GM23338 (cell line): ENCODE results near the gene SULT2B1. TPM values are rescaled to one million over a fixed set of nuclear protein-coding genes. Genes with fewer than 3 reads are reported as not detected.
A peak's percentile ranks its signal among the peaks of the same experiment; 100 is the strongest.

Experiments used
- ATAC-seq: fragments of 200-7000 bp; cut with Tn5 transposase; 3 replicates; pipeline ENCODE4 v1.9.1; 2020
- DNase-seq: peaks from one replicate; pipeline ENCODE4 v3.0.0-alpha.2; 2015; ENCODE audit warnings: low spot score
- H2AFZ ChIP-seq: fragments of 200-600 bp; sonication (generic); 2 replicates; pipeline ENCODE4 v1.8.0; 2016; ENCODE audit warnings: antibody characterized with exemption, mild to moderate bottlenecking, moderate library complexity
- H3F3A ChIP-seq: fragments of 200-600 bp; sonication (generic); replicated peaks from 2 replicates; pipeline ENCODE4 v1.8.0; 2017; ENCODE audit warnings: antibody characterized with exemption, mixed run types, low read depth
- H3K27ac ChIP-seq: fragments of 200-600 bp; sonication (generic); 2 replicates; pipeline ENCODE4 v1.6.1; 2016; ENCODE audit warnings: low read depth
- H3K27me3 ChIP-seq: fragments of 200-600 bp; sonication (generic); 2 replicates; pipeline ENCODE4 v1.8.0; 2016; ENCODE audit warnings: mild to moderate bottlenecking, mixed run types, moderate library complexity; ENCODE audit not compliant: insufficient read depth
- H3K36me3 ChIP-seq: fragments of 200-600 bp; sonication (generic); 2 replicates; pipeline ENCODE4 v1.8.0; 2016; ENCODE audit warnings: mild to moderate bottlenecking; ENCODE audit not compliant: insufficient read depth
- H3K4me1 ChIP-seq: fragments of 200-600 bp; sonication (generic); 2 replicates; pipeline ENCODE4 v1.8.0; 2016; ENCODE audit warnings: mild to moderate bottlenecking, moderate library complexity; ENCODE audit not compliant: insufficient read depth
- H3K4me2 ChIP-seq: fragments of 200-600 bp; sonication (generic); 2 replicates; pipeline ENCODE4 v1.7.1; 2017; ENCODE audit warnings: mixed run types
- H3K4me3 ChIP-seq: fragments of 200-600 bp; sonication (generic); 2 replicates; pipeline ENCODE4 v1.6.1; 2016; ENCODE audit warnings: mixed run types
- H3K79me2 ChIP-seq: fragments of 200-600 bp; sonication (generic); replicated peaks from 2 replicates; pipeline ENCODE4 v1.8.0; 2017; ENCODE audit warnings: mild to moderate bottlenecking; ENCODE audit not compliant: insufficient read depth
- H3K9me2 ChIP-seq: fragments of 200-600 bp; sonication (generic); 2 replicates; pipeline ENCODE4 v1.8.0; 2017; ENCODE audit not compliant: insufficient read depth
- H4K20me1 ChIP-seq: fragments of 200-600 bp; sonication (generic); replicated peaks from 2 replicates; pipeline ENCODE4 v1.8.0; 2017; ENCODE audit warnings: mild to moderate bottlenecking; ENCODE audit not compliant: insufficient read depth
- H3K27ac Mint-ChIP-seq: 2 replicates; pipeline ENCODE4 v1.8.0; 2020; ENCODE audit warnings: inconsistent platforms, mild to moderate bottlenecking, moderate library complexity, mixed read lengths
- H3K27me3 Mint-ChIP-seq: 3 replicates; pipeline ENCODE4 v1.8.0; 2022; ENCODE audit warnings: low read depth, mild to moderate bottlenecking, moderate library complexity, mixed read lengths, inconsistent platforms; ENCODE audit not compliant: insufficient read depth, poor library complexity
- H3K36me3 Mint-ChIP-seq: 3 replicates; pipeline ENCODE4 v1.8.0; 2021; ENCODE audit warnings: low read depth, mild to moderate bottlenecking, inconsistent platforms, moderate library complexity, mixed read lengths
- H3K4me1 Mint-ChIP-seq: 3 replicates; pipeline ENCODE4 v1.8.0; 2020; ENCODE audit warnings: mild to moderate bottlenecking, inconsistent platforms, mixed read lengths
- H3K4me3 Mint-ChIP-seq: 3 replicates; pipeline ENCODE4 v1.8.0; 2021; ENCODE audit warnings: moderate library complexity, mild to moderate bottlenecking, inconsistent platforms, mixed read lengths
- H3K9me3 Mint-ChIP-seq: 3 replicates; pipeline ENCODE4 v1.8.0; 2020; ENCODE audit warnings: moderate library complexity, mild to moderate bottlenecking, inconsistent platforms, mixed read lengths
- CREB1 ChIP-seq: fragments of 250-450 bp; sonication (Bioruptor Pico); IDR thresholded peaks from 2 replicates; pipeline ENCODE4 v1.5.0; 2020; ENCODE audit warnings: low read depth, mild to moderate bottlenecking, moderate library complexity
- EZH2 ChIP-seq: fragments of 200-600 bp; sonication (generic); IDR thresholded peaks from one replicate; pipeline ENCODE4 v1.8.0; 2017; ENCODE audit warnings: antibody characterized with exemption, mild to moderate bottlenecking, low read depth; ENCODE audit not compliant: unreplicated experiment
- EZH2phosphoT487 ChIP-seq: fragments of 200-600 bp; sonication (generic); IDR thresholded peaks from one replicate; pipeline ENCODE4 v1.8.1; 2018; ENCODE audit warnings: antibody characterized with exemption; ENCODE audit not compliant: unreplicated experiment
- JUNB ChIP-seq: IDR thresholded peaks from one replicate; pipeline ENCODE4 v1.6.1; 2016; ENCODE audit warnings: antibody characterized with exemption; ENCODE audit not compliant: unreplicated experiment
- NANOG ChIP-seq: IDR thresholded peaks from 2 replicates; pipeline ENCODE4 v1.6.1; 2016; ENCODE audit warnings: antibody characterized with exemption, borderline replicate concordance
- POLR2AphosphoS5 ChIP-seq: IDR thresholded peaks from 2 replicates; pipeline ENCODE4 v1.6.1; 2016; ENCODE audit warnings: antibody characterized with exemption, low read depth
- ZNF114 ChIP-seq: fragments of 250-450 bp; sonication (Bioruptor Pico); IDR thresholded peaks from 2 replicates; pipeline ENCODE4 v1.5.0; 2020; ENCODE audit warnings: mild to moderate bottlenecking, moderate library complexity
- ZNF331 ChIP-seq: fragments of 250-450 bp; sonication (Bioruptor Pico); IDR thresholded peaks from 2 replicates; pipeline ENCODE4 v1.5.0; 2020; ENCODE audit warnings: low read depth, mild to moderate bottlenecking, moderate library complexity
- polyA plus RNA-seq: library from polyadenylated mRNA; unstranded; fragments of >200 nt; fragmentation: Nextera tagmentation; extraction: Ambion mirVana; gene quantifications from 2 replicates; pipeline ENCODE4 v1.2.1, GENCODE V29; 2016
- total RNA-seq: library from RNA; depleted of rRNA; stranded (reverse); fragments of >200 nt; shearing (Covaris generic); gene quantifications from 2 replicates; pipeline ENCODE4 v1.2.3, GENCODE V29; 2014
- TF ChIP-seq, protein P1 (sequence below), 2 experiments: fragments of 200-600 bp in 1 of 2; sonication (generic) in 1 of 2; conservative IDR thresholded peaks; 2 replicates each; pipeline versions ENCODE4 v1.5.1 to v1.6.1; 2016 to 2017; ENCODE audit warnings: antibody characterized with exemption in 2 of 2, low read depth in 2 of 2, mild to moderate bottlenecking in 2 of 2, moderate library complexity in 1 of 2
- TF ChIP-seq, protein P2 (sequence below): IDR thresholded peaks from one replicate; pipeline ENCODE4 v1.6.1; 2018; ENCODE audit warnings: antibody characterized with exemption; ENCODE audit not compliant: unreplicated experiment
- TF ChIP-seq, protein P3 (sequence below): IDR thresholded peaks from 2 replicates; pipeline ENCODE4 v1.6.1; 2016; ENCODE audit warnings: antibody characterized with exemption

SULT2B1 gene
- total and polyA plus RNA-seq, 2 experiments from 2014 or later = 1.3 to 2.5 TPM

DNA sequence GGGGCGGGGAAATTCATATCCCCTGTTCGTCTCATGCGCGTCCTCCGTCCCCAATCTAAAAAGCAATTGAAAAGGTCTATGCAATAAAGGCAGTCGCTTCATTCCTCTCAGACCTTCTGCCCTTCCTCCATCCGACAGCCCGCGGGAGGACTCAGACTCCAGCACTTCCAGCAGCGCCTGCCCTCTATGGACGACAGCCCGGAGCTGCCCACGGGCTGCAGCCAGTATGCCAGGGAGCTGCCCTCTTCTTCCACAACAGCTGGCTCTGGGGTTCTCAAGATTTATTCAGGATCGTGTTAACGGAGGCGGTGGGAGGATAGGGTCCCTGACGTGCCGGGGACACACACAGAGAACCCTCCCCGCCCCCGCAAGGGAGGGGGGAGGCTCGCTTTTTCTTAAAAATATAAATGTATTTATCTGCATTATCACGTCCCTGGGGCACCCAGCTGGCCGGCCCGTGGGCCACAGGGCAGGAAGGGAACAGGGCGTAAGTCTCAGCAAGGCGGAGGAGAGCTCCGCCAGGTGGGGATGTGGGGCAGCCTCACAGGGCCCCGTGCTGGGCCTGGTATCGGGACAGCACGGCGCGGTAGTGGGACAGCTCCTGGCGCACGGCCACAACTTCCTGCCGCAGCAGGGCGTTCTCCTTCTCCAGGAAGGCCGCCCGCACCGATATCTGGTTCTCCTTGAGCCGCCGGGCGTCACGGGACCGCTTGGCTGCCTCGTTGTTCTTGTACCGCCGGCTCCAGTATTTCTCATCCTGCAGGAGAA lies 78.5 kb downstream of the SULT2B1 start:
- Histone ChIP-seq H3K27me3 (no peaks in the 10 kb centered on the region), H3K27ac (peak overlapping the region; percentile 97), H3F3A (peaks cover 36% of the 10 kb centered on the region), H3K4me3 (peak overlapping the region; percentile 64), H3K79me2 (peaks cover 1% of the 10 kb centered on the region), H3K9me2 (no peaks in the 10 kb centered on the region), H2AFZ (no peak overlapping the region), H4K20me1 (peaks cover 8% of the 10 kb centered on the region), H3K36me3 (no peaks in the 10 kb centered on the region), H3K4me1 (peaks cover 27% of the 10 kb centered on the region), H3K4me2 (peak overlapping the region; percentile 89)
- Mint-ChIP-seq H3K9me3 (no peaks in the 10 kb centered on the region; the same call in 1 of the 3 replicates), H3K4me1 (peaks cover 34% of the 10 kb centered on the region), H3K27ac (peak overlapping the region; percentile 95), H3K36me3 (peaks cover 7% of the 10 kb centered on the region; the same call in 2 of the 3 replicates), H3K4me3 (peak overlapping the region; percentile 69), H3K27me3 (peaks cover 31% of the 10 kb centered on the region)
- TF ChIP-seq, protein P1, sequence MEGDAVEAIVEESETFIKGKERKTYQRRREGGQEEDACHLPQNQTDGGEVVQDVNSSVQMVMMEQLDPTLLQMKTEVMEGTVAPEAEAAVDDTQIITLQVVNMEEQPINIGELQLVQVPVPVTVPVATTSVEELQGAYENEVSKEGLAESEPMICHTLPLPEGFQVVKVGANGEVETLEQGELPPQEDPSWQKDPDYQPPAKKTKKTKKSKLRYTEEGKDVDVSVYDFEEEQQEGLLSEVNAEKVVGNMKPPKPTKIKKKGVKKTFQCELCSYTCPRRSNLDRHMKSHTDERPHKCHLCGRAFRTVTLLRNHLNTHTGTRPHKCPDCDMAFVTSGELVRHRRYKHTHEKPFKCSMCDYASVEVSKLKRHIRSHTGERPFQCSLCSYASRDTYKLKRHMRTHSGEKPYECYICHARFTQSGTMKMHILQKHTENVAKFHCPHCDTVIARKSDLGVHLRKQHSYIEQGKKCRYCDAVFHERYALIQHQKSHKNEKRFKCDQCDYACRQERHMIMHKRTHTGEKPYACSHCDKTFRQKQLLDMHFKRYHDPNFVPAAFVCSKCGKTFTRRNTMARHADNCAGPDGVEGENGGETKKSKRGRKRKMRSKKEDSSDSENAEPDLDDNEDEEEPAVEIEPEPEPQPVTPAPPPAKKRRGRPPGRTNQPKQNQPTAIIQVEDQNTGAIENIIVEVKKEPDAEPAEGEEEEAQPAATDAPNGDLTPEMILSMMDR (conservative IDR thresholded peaks at IDR 0.05; ENCODE audit: low read depth in 2 of 2) = peak in 1 of 2 experiments; percentile 56; a peak in 3 of 4 replicates
- TF ChIP-seq, protein P2, sequence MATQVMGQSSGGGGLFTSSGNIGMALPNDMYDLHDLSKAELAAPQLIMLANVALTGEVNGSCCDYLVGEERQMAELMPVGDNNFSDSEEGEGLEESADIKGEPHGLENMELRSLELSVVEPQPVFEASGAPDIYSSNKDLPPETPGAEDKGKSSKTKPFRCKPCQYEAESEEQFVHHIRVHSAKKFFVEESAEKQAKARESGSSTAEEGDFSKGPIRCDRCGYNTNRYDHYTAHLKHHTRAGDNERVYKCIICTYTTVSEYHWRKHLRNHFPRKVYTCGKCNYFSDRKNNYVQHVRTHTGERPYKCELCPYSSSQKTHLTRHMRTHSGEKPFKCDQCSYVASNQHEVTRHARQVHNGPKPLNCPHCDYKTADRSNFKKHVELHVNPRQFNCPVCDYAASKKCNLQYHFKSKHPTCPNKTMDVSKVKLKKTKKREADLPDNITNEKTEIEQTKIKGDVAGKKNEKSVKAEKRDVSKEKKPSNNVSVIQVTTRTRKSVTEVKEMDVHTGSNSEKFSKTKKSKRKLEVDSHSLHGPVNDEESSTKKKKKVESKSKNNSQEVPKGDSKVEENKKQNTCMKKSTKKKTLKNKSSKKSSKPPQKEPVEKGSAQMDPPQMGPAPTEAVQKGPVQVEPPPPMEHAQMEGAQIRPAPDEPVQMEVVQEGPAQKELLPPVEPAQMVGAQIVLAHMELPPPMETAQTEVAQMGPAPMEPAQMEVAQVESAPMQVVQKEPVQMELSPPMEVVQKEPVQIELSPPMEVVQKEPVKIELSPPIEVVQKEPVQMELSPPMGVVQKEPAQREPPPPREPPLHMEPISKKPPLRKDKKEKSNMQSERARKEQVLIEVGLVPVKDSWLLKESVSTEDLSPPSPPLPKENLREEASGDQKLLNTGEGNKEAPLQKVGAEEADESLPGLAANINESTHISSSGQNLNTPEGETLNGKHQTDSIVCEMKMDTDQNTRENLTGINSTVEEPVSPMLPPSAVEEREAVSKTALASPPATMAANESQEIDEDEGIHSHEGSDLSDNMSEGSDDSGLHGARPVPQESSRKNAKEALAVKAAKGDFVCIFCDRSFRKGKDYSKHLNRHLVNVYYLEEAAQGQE = peak; percentile 13
- no peak for TF ChIP-seq NANOG
- ATAC-seq = peak; percentile 39
- peak; percentile 88 for DNase-seq

DNA sequence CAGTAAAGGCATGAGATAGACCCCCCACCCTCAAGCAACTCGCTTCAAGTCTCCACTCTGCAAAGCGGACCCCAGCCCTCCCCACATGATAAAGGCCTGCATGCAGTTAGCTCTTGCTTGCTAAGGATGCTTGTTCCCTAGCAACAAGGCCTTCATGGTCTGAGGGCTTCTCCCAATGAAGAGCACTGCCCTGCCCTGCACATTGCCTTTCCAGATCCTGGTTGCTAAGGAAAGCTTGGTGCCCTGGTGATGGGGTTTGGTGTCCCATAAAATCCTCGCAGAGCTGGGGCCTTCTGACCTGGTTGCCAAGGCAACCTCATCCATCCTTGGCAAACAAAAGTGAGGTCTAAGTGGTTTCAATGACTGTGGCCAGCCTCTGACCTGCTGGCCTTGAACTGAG lies 79.3 kb downstream of the SULT2B1 start:
- Histone ChIP-seq H4K20me1 (peaks cover 5% of the 10 kb centered on the region), H3F3A (peaks cover 36% of the 10 kb centered on the region), H3K36me3 (no peaks in the 10 kb centered on the region), H3K27me3 (peaks cover 7% of the 10 kb centered on the region), H3K4me1 (peaks cover 23% of the 10 kb centered on the region), H3K9me2 (no peaks in the 10 kb centered on the region), H3K27ac (peak overlapping the region; percentile 97), H2AFZ (no peak overlapping the region), H3K4me2 (peak overlapping the region; percentile 89), H3K79me2 (no peaks in the 10 kb centered on the region), H3K4me3 (peak overlapping the region; percentile 64)
- H3K36me3 Mint-ChIP-seq = peaks cover 7% of the 10 kb centered on the region; the same call in 1 of the 3 replicates
- H3K9me3 Mint-ChIP-seq = no peaks in the 10 kb centered on the region; the same call in 2 of the 3 replicates
- H3K4me1 Mint-ChIP-seq = peaks cover 33% of the 10 kb centered on the region
- DNase-seq = peak; percentile 42
- H3K27ac Mint-ChIP-seq = peak overlapping the region; percentile 95; the same call in 1 of the 2 replicates
- H3K27me3 Mint-ChIP-seq = peaks cover 31% of the 10 kb centered on the region
- no peak for ATAC-seq
- peak overlapping the region; percentile 69 for H3K4me3 Mint-ChIP-seq
- TF ChIP-seq, protein P1 (conservative IDR thresholded peaks at IDR 0.05; ENCODE audit: low read depth in 2 of 2) = no peak
- TF ChIP-seq ZNF331 (CRISPR knock-in tag) (no peak), POLR2AphosphoS5 (no peak), EZH2 (no peak), JUNB (no peak), CREB1 (no peak), EZH2phosphoT487 (no peak), ZNF114 (CRISPR knock-in tag) (no peak), NANOG (no peak)
- TF ChIP-seq, protein P3, sequence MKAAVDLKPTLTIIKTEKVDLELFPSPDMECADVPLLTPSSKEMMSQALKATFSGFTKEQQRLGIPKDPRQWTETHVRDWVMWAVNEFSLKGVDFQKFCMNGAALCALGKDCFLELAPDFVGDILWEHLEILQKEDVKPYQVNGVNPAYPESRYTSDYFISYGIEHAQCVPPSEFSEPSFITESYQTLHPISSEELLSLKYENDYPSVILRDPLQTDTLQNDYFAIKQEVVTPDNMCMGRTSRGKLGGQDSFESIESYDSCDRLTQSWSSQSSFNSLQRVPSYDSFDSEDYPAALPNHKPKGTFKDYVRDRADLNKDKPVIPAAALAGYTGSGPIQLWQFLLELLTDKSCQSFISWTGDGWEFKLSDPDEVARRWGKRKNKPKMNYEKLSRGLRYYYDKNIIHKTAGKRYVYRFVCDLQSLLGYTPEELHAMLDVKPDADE = no peak
